ENCODE measurements around the gene NEURL1B. TPM values are rescaled to one million over a fixed set of nuclear protein-coding genes. Genes with fewer than 3 reads are reported as not detected.

Gene NEURL1B
- total RNA-seq, 1 experiment from 2014 or later = not detected

DNA sequence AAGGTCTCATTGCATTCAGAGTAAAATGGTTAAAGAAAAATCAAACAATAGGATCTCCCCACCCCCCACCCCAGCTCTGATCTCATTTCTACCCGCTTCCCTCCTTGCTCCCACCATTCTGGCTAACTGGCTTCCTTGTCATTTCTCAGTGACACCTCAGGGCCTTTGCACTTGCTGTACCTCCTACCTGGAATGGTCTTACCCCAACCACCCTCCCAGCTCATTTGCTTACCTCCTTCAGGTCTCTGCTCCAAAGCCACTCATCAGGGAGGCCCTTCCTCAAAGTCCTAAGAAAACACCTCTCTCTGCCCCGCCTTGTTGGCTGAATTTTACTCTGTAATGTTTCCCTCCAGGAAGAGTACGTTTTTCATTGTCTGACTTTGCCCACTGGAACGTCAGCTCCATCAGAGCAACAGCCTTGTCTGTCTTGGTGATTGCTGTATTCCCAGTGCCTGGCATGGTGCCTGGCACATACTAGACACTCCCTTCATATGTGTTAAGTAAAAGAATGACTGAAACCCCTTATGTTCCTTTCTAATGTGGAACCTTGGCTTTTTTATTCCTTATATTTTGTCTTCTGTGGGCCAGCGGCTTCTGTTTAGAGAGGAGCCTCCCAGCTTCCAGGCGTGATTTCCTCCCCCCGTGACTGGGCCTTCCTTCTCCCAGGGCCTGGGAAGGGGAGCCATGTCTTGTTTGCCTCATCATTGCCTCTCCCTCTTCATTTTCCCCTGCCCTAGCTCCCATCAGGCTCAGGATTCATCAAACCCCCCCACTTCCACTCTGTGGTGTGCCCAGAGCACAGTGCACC lies 26.9 kb downstream of the NEURL1B start:
- Histone ChIP-seq H3K9me2 (replicated peaks; ENCODE audit: insufficient read depth, low read length) (no peaks in the 10 kb centered on the region), H3K4me3 (ENCODE audit: low read length) (no peak overlapping the region), H2AFZ (ENCODE audit: low read length) (no peak overlapping the region), H3K9me3 (ENCODE audit: low read length) (no peaks in the 10 kb centered on the region), H3K36me3 (ENCODE audit: insufficient read depth, low read length) (no peaks in the 10 kb centered on the region), H3K9ac (ENCODE audit: low read length) (no peak overlapping the region), H3K4me2 (ENCODE audit: low read depth, low read length, poor library complexity, severe bottlenecking) (no peak overlapping the region), H3K27ac (ENCODE audit: low read length) (no peak overlapping the region), H3K4me1 (ENCODE audit: low read length) (no peaks in the 10 kb centered on the region), H3K27me3 (ENCODE audit: low read length) (no peaks in the 10 kb centered on the region), H3K79me2 (ENCODE audit: low read length) (no peaks in the 10 kb centered on the region), H4K20me1 (ENCODE audit: insufficient read depth, low read depth, low read length) (no peaks in the 10 kb centered on the region)
- no peak for DNase-seq

DNA sequence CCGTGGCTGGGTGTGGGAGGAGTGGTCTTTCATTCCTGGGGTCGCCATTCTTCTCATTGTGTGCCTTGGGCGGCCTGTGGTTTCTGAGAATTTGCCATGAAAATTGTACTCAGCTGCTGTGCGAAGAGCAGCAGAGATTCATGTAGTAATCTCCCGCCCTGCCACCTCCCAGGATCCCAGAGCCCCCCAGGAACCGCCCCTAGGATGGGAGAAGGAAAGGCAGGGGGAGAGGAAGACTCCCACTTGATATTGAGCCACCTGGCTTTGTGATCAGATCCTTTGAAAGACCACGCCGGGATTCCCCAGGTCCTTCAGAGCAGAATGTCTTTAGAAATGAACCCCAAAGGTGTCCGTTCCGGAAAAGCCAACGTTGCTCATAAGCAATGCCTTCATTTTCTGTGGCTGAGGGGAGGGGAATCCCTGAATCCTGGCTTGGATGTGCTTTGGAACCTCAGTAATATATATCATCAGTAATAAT lies 27.6 kb downstream of the NEURL1B start:
- DNase-seq = no peak
- H3K4me3 ChIP-seq (ENCODE audit: low read length) = no peak overlapping the region
- H3K27me3 ChIP-seq (ENCODE audit: low read length) = no peaks in the 10 kb centered on the region
- no peaks in the 10 kb centered on the region for H3K4me1 ChIP-seq (ENCODE audit: low read length)
- H3K9me2 ChIP-seq (replicated peaks; ENCODE audit: insufficient read depth, low read length) = no peaks in the 10 kb centered on the region
- H3K36me3 ChIP-seq (ENCODE audit: insufficient read depth, low read length) = no peaks in the 10 kb centered on the region
- no peak overlapping the region for H3K27ac ChIP-seq (ENCODE audit: low read length)
- H3K9ac ChIP-seq (ENCODE audit: low read length) = no peak overlapping the region
- H2AFZ ChIP-seq (ENCODE audit: low read length) = no peak overlapping the region
- H3K79me2 ChIP-seq (ENCODE audit: low read length) = no peaks in the 10 kb centered on the region
- no peak overlapping the region for H3K4me2 ChIP-seq (ENCODE audit: low read depth, low read length, poor library complexity, severe bottlenecking)
- no peaks in the 10 kb centered on the region for H3K9me3 ChIP-seq (ENCODE audit: low read length)
- H4K20me1 ChIP-seq (ENCODE audit: insufficient read depth, low read depth, low read length) = no peaks in the 10 kb centered on the region

DNA sequence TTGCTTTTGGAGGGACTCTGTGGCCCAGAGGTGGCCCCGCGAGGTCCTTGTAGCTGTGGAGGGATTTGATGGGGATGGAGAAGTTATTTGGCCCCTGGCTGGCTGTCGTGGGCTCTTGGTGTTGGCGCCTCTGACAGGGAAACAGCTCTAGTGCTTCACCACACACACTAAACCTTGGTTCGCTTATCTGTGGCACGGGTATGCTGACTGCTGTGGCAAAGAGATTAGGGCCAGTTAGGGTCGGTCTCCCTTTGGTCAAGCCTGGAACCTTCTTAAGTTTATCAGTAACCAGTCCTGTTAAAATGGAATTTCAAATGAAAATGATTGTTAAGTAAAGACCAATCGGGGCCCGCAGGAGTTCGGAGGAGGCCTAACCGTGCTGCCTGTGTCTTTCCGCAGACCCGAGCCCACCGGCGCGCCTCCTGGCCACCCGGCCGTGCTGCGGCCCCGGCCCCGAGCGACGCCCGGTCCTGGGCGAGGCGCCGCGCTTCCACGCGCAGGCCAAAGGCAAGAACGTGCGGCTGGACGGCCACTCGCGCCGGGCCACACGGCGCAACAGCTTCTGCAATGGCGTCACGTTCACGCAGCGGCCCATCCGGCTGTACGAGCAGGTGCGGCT lies 28.4 kb downstream of the NEURL1B start:
- no peaks in the 10 kb centered on the region for H3K27me3 ChIP-seq (ENCODE audit: low read length)
- no peaks in the 10 kb centered on the region for H3K4me1 ChIP-seq (ENCODE audit: low read length)
- H4K20me1 ChIP-seq (ENCODE audit: insufficient read depth, low read depth, low read length) = no peaks in the 10 kb centered on the region
- H3K4me3 ChIP-seq (ENCODE audit: low read length) = no peak overlapping the region
- H3K4me2 ChIP-seq (ENCODE audit: low read depth, low read length, poor library complexity, severe bottlenecking) = no peak overlapping the region
- H3K27ac ChIP-seq (ENCODE audit: low read length) = no peak overlapping the region
- no peak for DNase-seq
- no peaks in the 10 kb centered on the region for H3K9me3 ChIP-seq (ENCODE audit: low read length)
- no peaks in the 10 kb centered on the region for H3K9me2 ChIP-seq (replicated peaks; ENCODE audit: insufficient read depth, low read length)
- no peaks in the 10 kb centered on the region for H3K79me2 ChIP-seq (ENCODE audit: low read length)
- no peaks in the 10 kb centered on the region for H3K36me3 ChIP-seq (ENCODE audit: insufficient read depth, low read length)
- H3K9ac ChIP-seq (ENCODE audit: low read length) = no peak overlapping the region
- H2AFZ ChIP-seq (ENCODE audit: low read length) = no peak overlapping the region

DNA sequence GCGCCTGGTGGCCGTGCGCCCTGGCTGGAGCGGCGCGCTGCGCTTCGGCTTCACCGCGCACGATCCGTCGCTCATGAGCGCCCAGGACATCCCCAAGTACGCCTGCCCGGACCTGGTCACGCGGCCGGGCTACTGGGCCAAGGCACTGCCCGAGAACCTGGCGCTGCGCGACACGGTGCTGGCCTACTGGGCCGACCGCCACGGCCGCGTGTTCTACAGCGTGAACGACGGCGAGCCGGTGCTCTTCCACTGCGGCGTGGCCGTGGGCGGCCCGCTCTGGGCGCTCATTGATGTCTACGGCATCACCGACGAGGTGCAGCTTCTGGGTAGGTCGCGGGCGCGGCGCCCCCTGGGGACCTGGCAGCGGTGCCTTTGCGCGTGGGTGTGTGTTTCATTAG lies 28.9 kb downstream of the NEURL1B start:
- H2AFZ ChIP-seq (ENCODE audit: low read length) = no peak overlapping the region
- H3K4me1 ChIP-seq (ENCODE audit: low read length) = no peaks in the 10 kb centered on the region
- DNase-seq = no peak
- no peak overlapping the region for H3K4me3 ChIP-seq (ENCODE audit: low read length)
- H3K27me3 ChIP-seq (ENCODE audit: low read length) = no peaks in the 10 kb centered on the region
- no peak overlapping the region for H3K4me2 ChIP-seq (ENCODE audit: low read depth, low read length, poor library complexity, severe bottlenecking)
- H3K9me3 ChIP-seq (ENCODE audit: low read length) = no peaks in the 10 kb centered on the region
- no peaks in the 10 kb centered on the region for H3K79me2 ChIP-seq (ENCODE audit: low read length)
- H4K20me1 ChIP-seq (ENCODE audit: insufficient read depth, low read depth, low read length) = no peaks in the 10 kb centered on the region
- H3K36me3 ChIP-seq (ENCODE audit: insufficient read depth, low read length) = no peaks in the 10 kb centered on the region
- no peak overlapping the region for H3K9ac ChIP-seq (ENCODE audit: low read length)
- H3K27ac ChIP-seq (ENCODE audit: low read length) = no peak overlapping the region
- no peaks in the 10 kb centered on the region for H3K9me2 ChIP-seq (replicated peaks; ENCODE audit: insufficient read depth, low read length)

DNA sequence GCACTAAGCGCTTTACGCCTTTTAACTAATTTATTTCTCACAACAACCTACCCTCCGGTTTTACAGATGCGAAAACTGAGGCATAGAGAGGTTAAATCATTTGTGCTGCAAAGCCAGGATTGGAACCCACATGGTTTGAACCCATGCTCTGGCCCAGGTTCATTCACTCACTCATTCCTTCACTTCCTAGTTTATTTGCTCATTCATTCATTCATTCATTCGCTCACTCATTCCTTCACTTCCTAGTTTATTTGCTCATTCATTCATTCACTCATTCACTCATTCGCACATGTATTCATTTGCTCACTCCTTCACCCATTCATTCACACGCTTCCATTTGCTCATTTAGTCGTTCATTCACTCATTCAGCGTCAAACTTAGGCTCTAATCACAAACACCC lies 29.4 kb downstream of the NEURL1B start:
- no peaks in the 10 kb centered on the region for H3K9me3 ChIP-seq (ENCODE audit: low read length)
- no peaks in the 10 kb centered on the region for H4K20me1 ChIP-seq (ENCODE audit: insufficient read depth, low read depth, low read length)
- no peak overlapping the region for H3K4me2 ChIP-seq (ENCODE audit: low read depth, low read length, poor library complexity, severe bottlenecking)
- no peaks in the 10 kb centered on the region for H3K36me3 ChIP-seq (ENCODE audit: insufficient read depth, low read length)
- H3K27ac ChIP-seq (ENCODE audit: low read length) = no peak overlapping the region
- H2AFZ ChIP-seq (ENCODE audit: low read length) = no peak overlapping the region
- no peaks in the 10 kb centered on the region for H3K4me1 ChIP-seq (ENCODE audit: low read length)
- no peak overlapping the region for H3K9ac ChIP-seq (ENCODE audit: low read length)
- H3K9me2 ChIP-seq (replicated peaks; ENCODE audit: insufficient read depth, low read length) = no peaks in the 10 kb centered on the region
- DNase-seq = no peak
- no peaks in the 10 kb centered on the region for H3K79me2 ChIP-seq (ENCODE audit: low read length)
- no peaks in the 10 kb centered on the region for H3K27me3 ChIP-seq (ENCODE audit: low read length)
- no peak overlapping the region for H3K4me3 ChIP-seq (ENCODE audit: low read length)

DNA sequence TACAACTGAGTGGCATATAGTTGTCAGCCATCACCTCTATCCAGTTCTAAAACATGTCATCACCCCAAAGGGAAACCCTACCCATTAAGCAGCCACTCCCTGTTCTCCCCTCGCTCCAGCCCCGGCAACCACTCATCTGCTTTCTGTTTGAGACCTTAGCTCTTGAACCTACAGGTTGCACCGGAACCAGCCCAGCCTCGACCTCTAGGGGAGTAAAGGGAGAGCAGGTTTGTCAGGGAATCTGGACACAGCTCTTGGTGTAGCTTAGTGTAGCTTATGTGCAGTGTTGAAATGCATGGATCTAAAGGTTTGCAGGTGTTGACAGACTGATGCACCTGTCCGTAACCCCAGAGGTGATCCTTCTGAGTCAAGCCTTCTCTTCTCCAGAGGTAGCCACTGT lies 30.0 kb downstream of the NEURL1B start:
- no peaks in the 10 kb centered on the region for H3K4me1 ChIP-seq (ENCODE audit: low read length)
- H3K27me3 ChIP-seq (ENCODE audit: low read length) = no peaks in the 10 kb centered on the region

DNA sequence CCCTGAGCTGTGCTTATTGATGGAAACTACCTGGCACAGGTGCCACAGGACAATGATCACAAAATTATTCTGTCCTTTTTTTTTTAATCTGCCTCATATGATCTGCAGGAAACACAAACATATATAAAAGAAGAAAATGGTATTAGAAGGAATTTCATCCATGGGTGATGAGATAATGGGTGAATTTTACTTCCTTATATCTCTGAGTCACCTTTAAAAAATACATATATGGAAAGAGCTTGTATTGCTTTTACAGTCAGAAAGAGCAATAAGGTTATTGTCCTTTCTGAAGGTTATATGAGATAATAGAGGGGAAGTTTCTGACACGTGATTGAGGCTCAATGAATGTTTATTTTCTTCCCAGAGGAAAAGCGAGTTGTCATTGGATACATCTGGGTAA lies 31.6 kb downstream of the NEURL1B start:
- no peak overlapping the region for H3K4me2 ChIP-seq (ENCODE audit: low read depth, low read length, poor library complexity, severe bottlenecking)
- no peak for DNase-seq
- no peak overlapping the region for H3K9ac ChIP-seq (ENCODE audit: low read length)
- no peak overlapping the region for H3K27ac ChIP-seq (ENCODE audit: low read length)
- no peak overlapping the region for H2AFZ ChIP-seq (ENCODE audit: low read length)
- no peaks in the 10 kb centered on the region for H3K4me1 ChIP-seq (ENCODE audit: low read length)
- no peaks in the 10 kb centered on the region for H3K9me2 ChIP-seq (replicated peaks; ENCODE audit: insufficient read depth, low read length)
- no peaks in the 10 kb centered on the region for H4K20me1 ChIP-seq (ENCODE audit: insufficient read depth, low read depth, low read length)
- H3K79me2 ChIP-seq (ENCODE audit: low read length) = no peaks in the 10 kb centered on the region
- H3K36me3 ChIP-seq (ENCODE audit: insufficient read depth, low read length) = no peaks in the 10 kb centered on the region
- H3K9me3 ChIP-seq (ENCODE audit: low read length) = no peaks in the 10 kb centered on the region
- no peak overlapping the region for H3K4me3 ChIP-seq (ENCODE audit: low read length)
- no peaks in the 10 kb centered on the region for H3K27me3 ChIP-seq (ENCODE audit: low read length)

More for the DNA sequence above, 30.0 kb downstream of the NEURL1B start:
- Histone ChIP-seq H3K9me3 (ENCODE audit: low read length) (no peaks in the 10 kb centered on the region), H3K4me2 (ENCODE audit: low read depth, low read length, poor library complexity, severe bottlenecking) (no peak overlapping the region), H3K4me3 (ENCODE audit: low read length) (no peak overlapping the region), H3K9me2 (replicated peaks; ENCODE audit: insufficient read depth, low read length) (no peaks in the 10 kb centered on the region), H4K20me1 (ENCODE audit: insufficient read depth, low read depth, low read length) (no peaks in the 10 kb centered on the region), H3K79me2 (ENCODE audit: low read length) (no peaks in the 10 kb centered on the region), H3K36me3 (ENCODE audit: insufficient read depth, low read length) (no peaks in the 10 kb centered on the region), H2AFZ (ENCODE audit: low read length) (no peak overlapping the region), H3K9ac (ENCODE audit: low read length) (no peak overlapping the region), H3K27ac (ENCODE audit: low read length) (no peak overlapping the region)
- DNase-seq = no peak

DNA sequence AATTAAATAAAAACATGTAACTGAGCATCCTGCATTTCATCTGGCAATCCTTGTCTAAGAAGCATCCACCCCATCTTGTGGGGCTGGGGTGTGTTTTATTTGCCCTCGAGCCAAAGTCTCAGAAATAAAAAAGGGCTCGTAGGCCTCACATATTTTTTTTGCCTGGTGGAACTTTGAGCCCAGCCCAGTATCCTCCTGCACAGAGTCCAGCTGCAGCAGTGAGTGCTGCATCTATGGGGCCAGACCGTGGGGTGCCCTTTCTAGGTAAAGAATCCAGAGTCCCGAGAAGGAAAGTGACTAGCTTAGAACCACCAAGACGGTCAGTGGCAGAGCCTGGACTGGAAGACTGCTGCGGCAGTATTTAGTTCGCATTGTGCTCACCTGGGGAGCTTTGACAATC lies 33.1 kb downstream of the NEURL1B start:
- Histone ChIP-seq H3K27me3 (ENCODE audit: low read length) (no peaks in the 10 kb centered on the region), H3K4me2 (ENCODE audit: low read depth, low read length, poor library complexity, severe bottlenecking) (no peak overlapping the region), H3K9me3 (ENCODE audit: low read length) (no peaks in the 10 kb centered on the region), H3K27ac (ENCODE audit: low read length) (no peak overlapping the region), H3K79me2 (ENCODE audit: low read length) (no peaks in the 10 kb centered on the region), H3K4me3 (ENCODE audit: low read length) (no peak overlapping the region), H3K36me3 (ENCODE audit: insufficient read depth, low read length) (no peaks in the 10 kb centered on the region), H3K4me1 (ENCODE audit: low read length) (no peaks in the 10 kb centered on the region), H2AFZ (ENCODE audit: low read length) (no peak overlapping the region), H3K9me2 (replicated peaks; ENCODE audit: insufficient read depth, low read length) (no peaks in the 10 kb centered on the region), H4K20me1 (ENCODE audit: insufficient read depth, low read depth, low read length) (no peaks in the 10 kb centered on the region), H3K9ac (ENCODE audit: low read length) (no peak overlapping the region)
- no peak for DNase-seq
